Measurements from ENCODE around the gene TANK. TPM values are rescaled to one million over a fixed set of nuclear protein-coding genes. Genes with fewer than 3 reads are reported as not detected.

Gene TANK
- total and polyA plus RNA-seq, 4 donors = 17.2 to 62.1 (median 42.3) TPM

GRCh38 chr2:161139098-161139987, 20.9 kb upstream of the TANK start:
- H3K4me3 ChIP-seq (ENCODE audit: low read depth in 1 of 3, low read length in 3 of 3) = no peak overlapping the region
- no peaks in the 10 kb centered on the region for H3K9me3 ChIP-seq (ENCODE audit: control insufficient read depth in 4 of 4, low read length in 3 of 4)
- H3K27me3 ChIP-seq (ENCODE audit: control insufficient read depth in 4 of 4, insufficient read depth in 4 of 4, low read length in 3 of 4) = no peaks in the 10 kb centered on the region
- WGBS = 76% methylated on average over 3 of the region's 3 CpGs
- peaks cover 2 to 9% (median 7%) of the 10 kb centered on the region in 4 donors for H3K4me1 ChIP-seq (ENCODE audit: control insufficient read depth in 4 of 4, insufficient read depth in 4 of 4, low read length in 3 of 4)
- TF ChIP-seq NR2F2 (IDR thresholded peaks at IDR 0.05) = no peak
- TF ChIP-seq, protein P1, sequence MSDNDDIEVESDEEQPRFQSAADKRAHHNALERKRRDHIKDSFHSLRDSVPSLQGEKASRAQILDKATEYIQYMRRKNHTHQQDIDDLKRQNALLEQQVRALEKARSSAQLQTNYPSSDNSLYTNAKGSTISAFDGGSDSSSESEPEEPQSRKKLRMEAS (IDR thresholded peaks at IDR 0.05) = no peak
- no peak for TF ChIP-seq HNF4G (IDR thresholded peaks at IDR 0.05)
- no peak for TF ChIP-seq YY1 (IDR thresholded peaks at IDR 0.05)
- TF ChIP-seq, protein P2, sequence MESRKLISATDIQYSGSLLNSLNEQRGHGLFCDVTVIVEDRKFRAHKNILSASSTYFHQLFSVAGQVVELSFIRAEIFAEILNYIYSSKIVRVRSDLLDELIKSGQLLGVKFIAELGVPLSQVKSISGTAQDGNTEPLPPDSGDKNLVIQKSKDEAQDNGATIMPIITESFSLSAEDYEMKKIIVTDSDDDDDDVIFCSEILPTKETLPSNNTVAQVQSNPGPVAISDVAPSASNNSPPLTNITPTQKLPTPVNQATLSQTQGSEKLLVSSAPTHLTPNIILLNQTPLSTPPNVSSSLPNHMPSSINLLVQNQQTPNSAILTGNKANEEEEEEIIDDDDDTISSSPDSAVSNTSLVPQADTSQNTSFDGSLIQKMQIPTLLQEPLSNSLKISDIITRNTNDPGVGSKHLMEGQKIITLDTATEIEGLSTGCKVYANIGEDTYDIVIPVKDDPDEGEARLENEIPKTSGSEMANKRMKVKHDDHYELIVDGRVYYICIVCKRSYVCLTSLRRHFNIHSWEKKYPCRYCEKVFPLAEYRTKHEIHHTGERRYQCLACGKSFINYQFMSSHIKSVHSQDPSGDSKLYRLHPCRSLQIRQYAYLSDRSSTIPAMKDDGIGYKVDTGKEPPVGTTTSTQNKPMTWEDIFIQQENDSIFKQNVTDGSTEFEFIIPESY (IDR thresholded peaks at IDR 0.05) = no peak
- TF ChIP-seq RAD21 (IDR thresholded peaks at IDR 0.05) = no peak
- no peaks in the 10 kb centered on the region for H3K36me3 ChIP-seq (ENCODE audit: control insufficient read depth in 4 of 4, insufficient read depth in 3 of 4, low read depth in 1 of 4, low read length in 3 of 4)
- DNase-seq (ENCODE audit: low spot score) = no peak
- H3K9ac ChIP-seq (ENCODE audit: low read depth in 1 of 2, low read length in 2 of 2) = no peak overlapping the region
- H3K27ac ChIP-seq (ENCODE audit: low read depth in 1 of 2, low read length in 2 of 2) = no peak overlapping the region

DNA sequence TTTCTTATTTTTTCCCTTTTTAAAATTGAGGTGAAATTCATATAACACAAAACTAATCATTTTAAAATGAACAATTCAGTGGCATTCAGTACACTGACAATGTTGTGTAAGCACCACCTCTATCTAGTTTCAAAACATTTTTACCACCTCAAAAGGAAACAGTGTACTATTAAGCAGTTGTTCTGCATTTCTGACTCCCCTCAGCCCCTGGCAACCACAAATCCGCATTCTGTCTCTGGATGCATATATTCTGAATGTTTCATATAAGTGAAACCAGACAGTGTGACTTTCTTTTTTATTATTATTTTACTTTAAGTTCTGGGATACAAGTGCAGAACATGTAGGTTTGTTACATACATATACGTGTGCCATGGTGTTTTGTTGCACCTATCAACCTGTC, 19.2 kb upstream of the TANK start:
- Histone ChIP-seq H3K27ac (ENCODE audit: low read depth in 1 of 2, low read length in 2 of 2) (no peak overlapping the region), H3K9me3 (ENCODE audit: control insufficient read depth in 4 of 4, low read length in 3 of 4) (no peaks in the 10 kb centered on the region), H3K9ac (ENCODE audit: low read depth in 1 of 2, low read length in 2 of 2) (no peak overlapping the region), H3K4me1 (ENCODE audit: control insufficient read depth in 4 of 4, insufficient read depth in 4 of 4, low read length in 3 of 4) (no peaks in the 10 kb centered on the region), H3K4me3 (ENCODE audit: low read depth in 1 of 3, low read length in 3 of 3) (no peak overlapping the region), H3K36me3 (ENCODE audit: control insufficient read depth in 4 of 4, insufficient read depth in 3 of 4, low read depth in 1 of 4, low read length in 3 of 4) (no peaks in the 10 kb centered on the region), H3K27me3 (ENCODE audit: control insufficient read depth in 4 of 4, insufficient read depth in 4 of 4, low read length in 3 of 4) (no peaks in the 10 kb centered on the region)
- DNase-seq (ENCODE audit: low spot score) = no peak
- 87% methylated on average over 2 of the region's 2 CpGs for WGBS
- TF ChIP-seq EGR1 (IDR thresholded peaks at IDR 0.05; ENCODE audit: low read depth in 2 of 2) (no peak), RAD21 (IDR thresholded peaks at IDR 0.05) (no peak), YY1 (IDR thresholded peaks at IDR 0.05) (no peak), SP1 (IDR thresholded peaks at IDR 0.05) (no peak), RXRA (IDR thresholded peaks at IDR 0.05) (no peak), FOXA1 (IDR thresholded peaks at IDR 0.05) (no peak), TAF1 (conservative IDR thresholded peaks at IDR 0.05) (no peak), GABPA (IDR thresholded peaks at IDR 0.05 in 1 of 2, conservative IDR thresholded peaks at IDR 0.05 in 1 of 2) (no peak), JUND (IDR thresholded peaks at IDR 0.05) (no peak), FOXA2 (IDR thresholded peaks at IDR 0.05) (no peak), HNF4G (IDR thresholded peaks at IDR 0.05) (no peak), NR2F2 (IDR thresholded peaks at IDR 0.05) (no peak)
- TF ChIP-seq, protein P1 (IDR thresholded peaks at IDR 0.05) = no peak
- TF ChIP-seq, protein P2 (IDR thresholded peaks at IDR 0.05) = no peak
- TF ChIP-seq, protein P3, sequence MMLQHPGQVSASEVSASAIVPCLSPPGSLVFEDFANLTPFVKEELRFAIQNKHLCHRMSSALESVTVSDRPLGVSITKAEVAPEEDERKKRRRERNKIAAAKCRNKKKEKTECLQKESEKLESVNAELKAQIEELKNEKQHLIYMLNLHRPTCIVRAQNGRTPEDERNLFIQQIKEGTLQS (IDR thresholded peaks at IDR 0.05) = no peak
- TF ChIP-seq, protein P4, sequence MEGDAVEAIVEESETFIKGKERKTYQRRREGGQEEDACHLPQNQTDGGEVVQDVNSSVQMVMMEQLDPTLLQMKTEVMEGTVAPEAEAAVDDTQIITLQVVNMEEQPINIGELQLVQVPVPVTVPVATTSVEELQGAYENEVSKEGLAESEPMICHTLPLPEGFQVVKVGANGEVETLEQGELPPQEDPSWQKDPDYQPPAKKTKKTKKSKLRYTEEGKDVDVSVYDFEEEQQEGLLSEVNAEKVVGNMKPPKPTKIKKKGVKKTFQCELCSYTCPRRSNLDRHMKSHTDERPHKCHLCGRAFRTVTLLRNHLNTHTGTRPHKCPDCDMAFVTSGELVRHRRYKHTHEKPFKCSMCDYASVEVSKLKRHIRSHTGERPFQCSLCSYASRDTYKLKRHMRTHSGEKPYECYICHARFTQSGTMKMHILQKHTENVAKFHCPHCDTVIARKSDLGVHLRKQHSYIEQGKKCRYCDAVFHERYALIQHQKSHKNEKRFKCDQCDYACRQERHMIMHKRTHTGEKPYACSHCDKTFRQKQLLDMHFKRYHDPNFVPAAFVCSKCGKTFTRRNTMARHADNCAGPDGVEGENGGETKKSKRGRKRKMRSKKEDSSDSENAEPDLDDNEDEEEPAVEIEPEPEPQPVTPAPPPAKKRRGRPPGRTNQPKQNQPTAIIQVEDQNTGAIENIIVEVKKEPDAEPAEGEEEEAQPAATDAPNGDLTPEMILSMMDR (IDR thresholded peaks at IDR 0.05; ENCODE audit: low read depth, low read length, missing input control) = no peak
